Lower lobe of right lung (tissue), 2 donors: Measurements from ENCODE around the gene IFRD1. TPM values are rescaled to one million over a fixed set of nuclear protein-coding genes. Genes with fewer than 3 reads are reported as not detected.
"Not testable (repeated sequence)": the region's sequence is repeated elsewhere in the genome, so short reads cannot be mapped to it uniquely, and the experiment has no call there.

Experiments used
- ATAC-seq, 2 donors: fragments of 200-7000 bp; cut with Tn5 transposase; one replicate each; pipeline ENCODE4 v1.9.1; 2020 to 2022; ENCODE audit warnings: mild to moderate bottlenecking in 2 of 2, moderate library complexity in 2 of 2
- DNase-seq: peaks from one replicate; pipeline ENCODE4 v3.0.0-alpha.2; 2020
- H3K27ac ChIP-seq: fragments of 200-600 bp; one replicate; pipeline ENCODE4 v1.8.0; 2022
- H3K27me3 ChIP-seq: fragments of 200-600 bp; one replicate; pipeline ENCODE4 v1.8.0; 2022; ENCODE audit warnings: low read depth
- H3K36me3 ChIP-seq: fragments of 200-600 bp; one replicate; pipeline ENCODE4 v1.8.0; 2022; ENCODE audit warnings: mild to moderate bottlenecking
- H3K4me1 ChIP-seq: fragments of 200-600 bp; one replicate; pipeline ENCODE4 v1.8.0; 2022
- H3K4me3 ChIP-seq: fragments of 200-600 bp; one replicate; pipeline ENCODE4 v1.8.0; 2022; ENCODE audit warnings: mild to moderate bottlenecking
- H3K9me3 ChIP-seq: fragments of 200-600 bp; one replicate; pipeline ENCODE4 v1.8.0; 2022
- intact Hi-C: fragments of 100-400 bp; cut with DNase I; formaldehyde crosslinking; loops from one replicate; pipeline ENCODE4 v1.11.0; 2022
- total RNA-seq: library from RNA; stranded (reverse); fragmentation: NEBNext Ultra II Directional; extraction: Animal tissue kit (Norgen Biotek cat#: 25700); gene quantifications from one replicate; pipeline ENCODE4 v1.2.1, GENCODE V29; 2021
- TF ChIP-seq, protein P1 (sequence below): fragments of 200-600 bp; IDR thresholded peaks from one replicate; pipeline ENCODE4 v1.8.0; 2022; ENCODE audit warnings: antibody characterized with exemption, mild to moderate bottlenecking
- donor health status: DM: no; HTN: yes; CAD: no; lungs with severe emphysema.

IFRD1 gene
- total RNA-seq, 1 donor from 2014 or later: 46.9 TPM

DNA sequence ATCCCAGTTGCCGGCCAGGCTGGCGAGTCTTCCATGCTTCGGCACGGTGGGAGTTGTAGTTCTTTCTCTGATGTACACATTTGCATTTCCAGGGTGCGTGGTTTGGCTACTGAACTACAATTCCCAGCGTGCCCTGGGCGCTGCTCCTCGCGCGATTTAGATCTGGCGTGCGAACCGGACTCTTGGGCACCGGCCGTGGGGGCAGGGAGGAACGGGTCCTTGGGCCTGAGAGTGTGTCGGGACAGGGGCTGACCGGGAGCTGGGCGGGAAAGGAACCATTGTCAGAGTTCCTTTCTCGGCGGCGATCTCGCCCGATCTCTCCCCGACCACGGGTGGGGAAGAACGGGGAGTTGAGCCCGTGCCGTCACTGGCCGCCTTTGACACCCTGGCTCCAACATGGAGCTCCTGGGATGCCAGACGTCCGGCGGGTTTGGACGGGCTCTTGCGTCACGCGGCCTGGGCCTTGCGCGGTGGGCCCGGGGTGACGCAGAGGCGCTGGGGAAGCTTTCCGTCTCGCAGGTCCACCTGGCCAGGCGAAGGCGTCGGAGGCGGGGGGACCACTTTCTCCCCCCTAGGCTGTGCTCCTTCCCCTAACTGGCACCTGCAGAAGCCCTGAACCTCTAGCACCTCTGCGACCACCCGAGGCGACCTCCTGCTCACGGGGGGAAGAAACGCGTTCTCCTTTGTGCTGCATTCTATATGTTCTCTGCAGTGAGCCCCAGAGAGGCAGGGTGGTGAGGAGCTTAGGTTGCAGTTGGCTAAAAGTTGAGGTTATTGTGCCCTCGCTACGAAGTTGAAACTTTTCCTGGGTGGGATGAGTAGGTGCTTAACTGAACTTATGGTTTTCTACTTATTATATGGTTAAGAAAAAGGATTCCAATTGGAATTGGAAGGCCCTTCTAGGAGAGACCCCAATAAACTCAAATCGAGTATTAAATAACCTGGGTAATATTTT, 824 bp downstream of the IFRD1 start:
- TF ChIP-seq, protein P1, sequence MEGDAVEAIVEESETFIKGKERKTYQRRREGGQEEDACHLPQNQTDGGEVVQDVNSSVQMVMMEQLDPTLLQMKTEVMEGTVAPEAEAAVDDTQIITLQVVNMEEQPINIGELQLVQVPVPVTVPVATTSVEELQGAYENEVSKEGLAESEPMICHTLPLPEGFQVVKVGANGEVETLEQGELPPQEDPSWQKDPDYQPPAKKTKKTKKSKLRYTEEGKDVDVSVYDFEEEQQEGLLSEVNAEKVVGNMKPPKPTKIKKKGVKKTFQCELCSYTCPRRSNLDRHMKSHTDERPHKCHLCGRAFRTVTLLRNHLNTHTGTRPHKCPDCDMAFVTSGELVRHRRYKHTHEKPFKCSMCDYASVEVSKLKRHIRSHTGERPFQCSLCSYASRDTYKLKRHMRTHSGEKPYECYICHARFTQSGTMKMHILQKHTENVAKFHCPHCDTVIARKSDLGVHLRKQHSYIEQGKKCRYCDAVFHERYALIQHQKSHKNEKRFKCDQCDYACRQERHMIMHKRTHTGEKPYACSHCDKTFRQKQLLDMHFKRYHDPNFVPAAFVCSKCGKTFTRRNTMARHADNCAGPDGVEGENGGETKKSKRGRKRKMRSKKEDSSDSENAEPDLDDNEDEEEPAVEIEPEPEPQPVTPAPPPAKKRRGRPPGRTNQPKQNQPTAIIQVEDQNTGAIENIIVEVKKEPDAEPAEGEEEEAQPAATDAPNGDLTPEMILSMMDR: no peak
- no peaks in the 10 kb centered on the region for H3K27me3 ChIP-seq
- intact Hi-C loops: no loop called here
- H3K36me3 ChIP-seq: peaks cover 7% of the 10 kb centered on the region
- H3K4me1 ChIP-seq: peaks cover 39% of the 10 kb centered on the region
- peak overlapping the region; percentile 97 for H3K27ac ChIP-seq
- H3K4me3 ChIP-seq: peak overlapping the region; percentile 82
- ATAC-seq (peak; percentile 92 to 93), DNase-seq (peak; percentile 96)
- no peaks in the 10 kb centered on the region for H3K9me3 ChIP-seq

DNA sequence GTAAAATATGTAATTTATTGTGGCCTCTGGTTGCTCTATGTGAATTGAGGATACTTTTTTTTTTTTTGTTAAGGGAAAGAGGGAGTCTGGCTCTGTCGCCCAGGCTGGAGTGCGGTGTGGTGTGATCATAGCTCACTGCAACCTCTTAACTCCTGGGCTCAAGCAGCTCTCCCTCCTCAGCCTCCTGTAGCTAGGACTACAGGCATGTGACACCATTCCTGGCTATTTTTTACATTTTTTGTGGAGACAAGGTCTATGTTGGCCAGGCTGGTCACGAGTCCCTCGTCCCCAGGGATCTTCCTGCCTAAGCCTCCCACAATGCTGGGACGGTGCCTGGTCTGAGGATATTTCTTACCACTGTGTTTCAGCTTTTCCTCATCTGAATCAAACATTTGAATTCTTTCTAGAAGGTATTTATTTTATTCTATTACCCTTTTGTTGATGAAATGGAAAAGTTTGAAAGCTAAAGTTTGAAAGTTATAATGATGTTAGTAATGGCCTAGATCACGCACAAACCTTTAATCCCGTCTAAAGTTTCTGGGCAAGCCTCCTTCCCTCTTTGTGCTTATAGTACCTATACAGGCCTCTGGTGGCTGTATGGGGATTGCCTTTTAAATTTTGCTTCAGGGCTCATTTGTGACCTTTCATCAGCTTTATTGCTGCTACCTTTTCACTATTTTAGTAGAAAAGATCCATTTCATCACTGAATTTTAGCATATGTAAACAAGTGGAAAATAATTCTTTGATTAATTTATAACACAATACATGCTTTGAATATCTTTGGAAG, 2.0 kb downstream of the IFRD1 start:
- peaks cover 39% of the 10 kb centered on the region for H3K4me1 ChIP-seq
- DNase-seq (peak; percentile 48), ATAC-seq (no peak)
- TF ChIP-seq, protein P1: no peak
- peak overlapping the region; percentile 97 for H3K27ac ChIP-seq
- intact Hi-C loops: no loop called here
- H3K36me3 ChIP-seq: peaks cover 19% of the 10 kb centered on the region
- H3K27me3 ChIP-seq: no peaks in the 10 kb centered on the region
- H3K9me3 ChIP-seq: no peaks in the 10 kb centered on the region
- peak overlapping the region; percentile 82 for H3K4me3 ChIP-seq

DNA sequence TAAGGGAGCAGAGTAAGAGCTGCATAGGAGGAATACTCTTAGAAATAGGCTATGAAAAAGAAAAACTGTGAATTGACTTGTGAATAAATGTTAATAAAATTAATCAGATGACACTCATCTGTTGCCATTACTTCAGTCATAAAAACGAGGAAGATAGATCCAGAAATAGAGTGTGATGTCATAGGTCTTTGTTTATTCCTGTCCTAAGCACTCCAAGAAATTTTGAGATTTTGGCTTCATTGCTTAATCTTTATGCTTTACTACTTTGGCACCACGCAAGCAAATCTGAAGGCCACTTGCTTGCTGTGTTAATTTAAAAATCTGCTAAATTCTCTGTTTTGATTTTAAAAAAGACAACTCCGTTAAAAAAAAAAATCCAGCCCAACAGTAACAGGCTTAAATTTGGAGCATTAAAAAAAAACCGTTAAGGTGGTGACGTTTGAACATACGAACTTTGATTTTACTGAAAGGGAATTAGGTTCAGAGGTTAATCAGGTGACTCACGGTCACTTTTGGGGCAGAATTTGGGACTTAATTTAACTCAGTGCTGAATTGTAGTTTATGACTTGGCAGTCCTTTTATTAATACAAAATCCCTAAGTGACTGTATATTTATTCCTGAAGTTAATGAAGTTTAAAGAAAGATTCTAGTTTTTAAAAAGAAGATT, 3.4 kb downstream of the IFRD1 start:
- H3K4me1 ChIP-seq: peaks cover 39% of the 10 kb centered on the region
- H3K9me3 ChIP-seq: no peaks in the 10 kb centered on the region
- TF ChIP-seq, protein P1: no peak
- H3K36me3 ChIP-seq: peaks cover 33% of the 10 kb centered on the region
- peak overlapping the region; percentile 82 for H3K4me3 ChIP-seq
- DNase-seq: no peak
- intact Hi-C loops: no loop called here
- ATAC-seq: no peak
- H3K27ac ChIP-seq: peak overlapping the region; percentile 18
- H3K27me3 ChIP-seq: no peaks in the 10 kb centered on the region

DNA sequence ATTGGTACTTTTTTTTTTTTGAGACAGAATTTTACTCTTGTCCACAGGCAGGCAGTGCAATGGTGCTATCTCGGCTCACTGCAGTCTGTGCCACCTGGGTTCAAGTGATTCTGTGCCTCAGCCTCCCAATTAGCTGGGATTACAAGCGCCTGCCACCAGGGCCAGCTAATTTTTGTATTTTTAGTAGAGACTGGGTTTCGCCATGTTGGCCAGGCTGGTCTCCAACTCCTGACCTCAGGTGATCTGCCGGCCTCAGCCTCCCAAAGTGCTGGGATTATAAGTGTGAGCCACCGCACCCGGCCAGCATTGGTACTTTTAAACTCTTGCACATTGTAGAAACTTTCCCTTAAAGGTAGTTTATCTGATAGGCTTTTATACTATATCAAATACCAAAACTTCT, 3.9 kb downstream of the IFRD1 start:
- DNase-seq, H3K9me3 ChIP-seq, H3K4me3 ChIP-seq, ATAC-seq, intact Hi-C loops, H3K27me3 ChIP-seq: not testable (repeated sequence)
- Histone ChIP-seq H3K27ac (peak overlapping the region; percentile 18), H3K4me1 (peaks cover 38% of the 10 kb centered on the region), H3K36me3 (peaks cover 38% of the 10 kb centered on the region)

DNA sequence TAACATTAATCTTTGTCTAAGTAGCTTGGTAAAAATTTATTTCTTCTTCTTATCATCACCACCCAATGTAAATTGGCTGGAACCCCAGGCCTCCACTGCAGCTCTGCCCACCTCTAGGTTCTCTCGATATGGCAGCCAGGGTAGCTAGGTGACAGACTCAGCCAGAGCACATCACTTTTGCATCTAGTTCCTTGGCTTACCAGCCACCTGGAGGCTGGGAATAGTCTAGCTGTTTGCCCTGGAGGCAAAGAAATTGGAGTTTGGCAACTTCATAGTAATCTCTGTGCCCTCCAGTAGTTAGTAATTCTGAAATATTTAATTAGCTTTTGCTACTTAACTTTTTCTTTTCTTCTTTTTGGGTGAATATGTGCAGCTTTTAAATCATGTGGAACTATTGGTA, 9.4 kb downstream of the IFRD1 start:
- DNase-seq: no peak
- H3K4me1 ChIP-seq: peaks cover 11% of the 10 kb centered on the region
- H3K9me3 ChIP-seq: no peaks in the 10 kb centered on the region
- no peak overlapping the region for H3K4me3 ChIP-seq
- H3K27me3 ChIP-seq: no peaks in the 10 kb centered on the region
- TF ChIP-seq, protein P1: no peak
- intact Hi-C loops: no loop called here
- no peak for ATAC-seq
- peaks cover 90% of the 10 kb centered on the region for H3K36me3 ChIP-seq
- H3K27ac ChIP-seq: no peak overlapping the region
